ENCODE data around the gene UCHL3. TPM values are rescaled to one million over a fixed set of nuclear protein-coding genes. Genes with fewer than 3 reads are reported as not detected.
"Not testable (repeated sequence)": the region's sequence is repeated elsewhere in the genome, so short reads cannot be mapped to it uniquely, and the experiment has no call there.

Gene UCHL3
- total RNA-seq, 4 donors from 2014 or later: 42.8 to 84.3 (median 58.4) TPM

GRCh38 chr13:75541287-75541686, 8.3 kb upstream of the UCHL3 start:
- 92 to 93% methylated on average over 4 of the region's 4 CpGs for WGBS, 2 donors
- no peak for TF ChIP-seq POLR2A (IDR thresholded peaks at IDR 0.05)
- no peak for TF ChIP-seq CTCF (IDR thresholded peaks at IDR 0.05)
- peaks cover 25 to 26% of the 10 kb centered on the region in 2 donors for H3K4me1 ChIP-seq
- DNase-seq: no peak
- no peak overlapping the region for H3K4me3 ChIP-seq (replicated peaks in 1 of 3)
- intact Hi-C loops (cut with DNase I): loop anchor here (10.0 kb wide), 1 partner anchor 56 kb away; the partner anchor contains the start of gene TBC1D4
- H3K27me3 ChIP-seq: no peaks in the 10 kb centered on the region
- H3K27ac ChIP-seq: no peak overlapping the region
- no peaks in the 10 kb centered on the region for H3K36me3 ChIP-seq
- no peaks in the 10 kb centered on the region for H3K9me3 ChIP-seq

- DNase-seq: no peak
- no peaks in the 10 kb centered on the region for H3K36me3 ChIP-seq
- TF ChIP-seq CTCF (IDR thresholded peaks at IDR 0.05) (no peak), POLR2A (IDR thresholded peaks at IDR 0.05) (no peak)
- H3K27ac ChIP-seq: no peak overlapping the region
- no peaks in the 10 kb centered on the region for H3K9me3 ChIP-seq
- intact Hi-C loops (cut with DNase I): loop anchor here (10.0 kb wide), 1 partner anchor 57 kb away; the partner anchor contains the start of gene TBC1D4
- no peak overlapping the region for H3K4me3 ChIP-seq (replicated peaks in 1 of 3)
- 91 to 95% methylated on average over 1 of the region's 1 CpG for WGBS, 2 donors
- H3K27me3 ChIP-seq: no peaks in the 10 kb centered on the region
- H3K4me1 ChIP-seq: peaks cover 18 to 20% of the 10 kb centered on the region in 2 donors
Observed at GRCh38 chr13:75541961-75542360, 7.6 kb upstream of the UCHL3 start.

- Histone ChIP-seq H3K27me3 (no peaks in the 10 kb centered on the region), H3K9me3 (no peaks in the 10 kb centered on the region), H3K4me3 (replicated peaks in 1 of 3) (no peak overlapping the region), H3K36me3 (no peaks in the 10 kb centered on the region), H3K27ac (peak overlapping the region; percentile 76 to 89 (median 80)), H3K4me1 (peaks cover 17 to 21% of the 10 kb centered on the region in 2 donors)
- no peak for TF ChIP-seq POLR2A (IDR thresholded peaks at IDR 0.05)
- no peak for TF ChIP-seq CTCF (IDR thresholded peaks at IDR 0.05)
- DNase-seq: peak; percentile 81 to 82
- intact Hi-C loops (cut with DNase I): loop anchor here (10.0 kb wide), 1 partner anchor 60 kb away; the partner anchor contains the start of gene TBC1D4
- WGBS, 2 donors: 47 to 52% methylated on average over 10 of the region's 10 CpGs
Observed at GRCh38 chr13:75544681-75545330, 4.8 kb upstream of the UCHL3 start.

GRCh38 chr13:75545386-75545785, 4.2 kb upstream of the UCHL3 start:
- H3K36me3 ChIP-seq; H3K27me3 ChIP-seq; H3K4me3 ChIP-seq (replicated peaks in 1 of 3); H3K9me3 ChIP-seq: not testable (repeated sequence)
- Histone ChIP-seq H3K27ac (peak overlapping the region; percentile 68 to 89 (median 80)), H3K4me1 (peaks cover 20 to 21% of the 10 kb centered on the region in 2 donors)
- intact Hi-C loops (cut with DNase I): loop anchor here (10.0 kb wide), 1 partner anchor 61 kb away; the partner anchor contains the start of gene TBC1D4
- DNase-seq: peak; percentile 17 to 20
- WGBS, 2 donors: 84 to 85% methylated on average over 14 of the region's 14 CpGs

GRCh38 chr13:75547917-75548316, 1.7 kb upstream of the UCHL3 start:
- Histone ChIP-seq H3K27ac (no peak overlapping the region), H3K36me3 (no peaks in the 10 kb centered on the region), H3K27me3 (no peaks in the 10 kb centered on the region), H3K4me3 (replicated peaks in 1 of 3) (no peak overlapping the region), H3K9me3 (no peaks in the 10 kb centered on the region), H3K4me1 (peaks cover 31 to 35% of the 10 kb centered on the region in 2 donors)
- no peak for DNase-seq
- intact Hi-C loops (cut with DNase I): loop anchor here (10.0 kb wide), 1 partner anchor 63 kb away; the partner anchor contains the start of gene TBC1D4
- 93% methylated on average over 3 of the region's 3 CpGs for WGBS, 2 donors
- no peak for TF ChIP-seq POLR2A (IDR thresholded peaks at IDR 0.05)

- intact Hi-C loops (cut with DNase I): loop anchor here (10.0 kb wide), 1 partner anchor 195 kb away; no protein-coding TSS in a partner anchor
- H3K4me1 ChIP-seq: peaks cover 17 to 21% of the 10 kb centered on the region in 2 donors
- DNase-seq: peak; percentile 36 to 43
- WGBS, 2 donors: 2 to 4% methylated on average over 10 of the region's 10 CpGs
- H3K27me3 ChIP-seq: no peaks in the 10 kb centered on the region
- no peaks in the 10 kb centered on the region for H3K36me3 ChIP-seq
- peak overlapping the region; percentile 38 to 73 (median 70) for H3K4me3 ChIP-seq (replicated peaks in 1 of 3)
- TF ChIP-seq POLR2A (IDR thresholded peaks at IDR 0.05): no peak
- no peak for TF ChIP-seq CTCF (IDR thresholded peaks at IDR 0.05)
- H3K9me3 ChIP-seq: no peaks in the 10 kb centered on the region
- H3K27ac ChIP-seq: peak overlapping the region in 2 of 3 donors; percentile 78 to 95
Observed at GRCh38 chr13:75550159-75550567, 572 bp downstream of the UCHL3 start.

Data from thyroid gland (tissue), 4 donors.